ENCODE data around the gene GHRHR. TPM values are rescaled to one million over a fixed set of nuclear protein-coding genes. Genes with fewer than 3 reads are reported as not detected.
A peak's percentile ranks its signal among the peaks of the same experiment; 100 is the strongest.

Gene GHRHR
- total RNA-seq, 2 donors from 2014 or later = not detected

DNA sequence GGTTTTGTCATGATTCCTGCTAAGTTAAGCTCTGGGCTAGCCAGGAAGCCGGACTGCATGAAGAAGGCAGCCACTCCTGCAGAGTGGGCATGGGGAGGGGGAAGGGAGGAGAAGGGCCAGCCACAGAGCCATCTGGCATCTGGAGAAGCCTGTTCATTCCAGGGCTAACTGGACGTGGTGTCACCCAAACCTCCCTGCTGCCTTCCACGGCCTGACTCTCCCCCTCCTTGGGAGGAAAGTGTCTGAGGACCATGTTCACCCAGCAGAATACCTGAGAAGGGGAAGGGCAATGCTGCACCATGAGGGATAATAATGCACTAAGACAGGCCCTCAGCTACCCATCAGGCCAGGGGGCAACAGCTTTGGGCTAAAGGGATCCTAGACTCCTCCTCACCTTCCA lies 36.7 kb upstream of the GHRHR start:
- no peak for DNase-seq
- ATAC-seq = no peak
- intact Hi-C loops (cut with DNase I) = no loop called here

DNA sequence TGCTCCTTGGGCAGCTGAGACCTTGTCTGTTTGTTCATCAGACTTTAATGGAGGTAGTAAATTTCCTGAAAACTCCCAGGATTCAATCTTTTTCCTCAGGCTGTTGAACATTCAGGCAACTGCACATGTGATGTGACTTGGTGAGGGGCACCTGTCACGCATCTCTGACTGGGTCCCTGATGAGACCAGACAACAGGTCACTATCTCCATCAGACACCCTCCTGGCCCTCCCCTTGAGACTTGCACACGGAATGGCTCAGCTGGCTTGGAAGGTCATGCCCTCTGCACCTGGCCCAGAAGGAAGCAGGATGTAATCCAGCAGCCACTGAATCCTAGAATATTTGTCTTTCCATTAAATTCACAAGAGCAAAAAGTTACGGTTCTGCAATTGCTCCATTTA lies 36.2 kb upstream of the GHRHR start:
- DNase-seq = no peak
- ATAC-seq = no peak
- intact Hi-C loops (cut with DNase I) = no loop called here

GRCh38 chr7:30928254-30928872 lies 35.4 kb upstream of the GHRHR start:
- intact Hi-C loops (cut with DNase I) = no loop called here
- DNase-seq (no peak), ATAC-seq (no peak)

DNA sequence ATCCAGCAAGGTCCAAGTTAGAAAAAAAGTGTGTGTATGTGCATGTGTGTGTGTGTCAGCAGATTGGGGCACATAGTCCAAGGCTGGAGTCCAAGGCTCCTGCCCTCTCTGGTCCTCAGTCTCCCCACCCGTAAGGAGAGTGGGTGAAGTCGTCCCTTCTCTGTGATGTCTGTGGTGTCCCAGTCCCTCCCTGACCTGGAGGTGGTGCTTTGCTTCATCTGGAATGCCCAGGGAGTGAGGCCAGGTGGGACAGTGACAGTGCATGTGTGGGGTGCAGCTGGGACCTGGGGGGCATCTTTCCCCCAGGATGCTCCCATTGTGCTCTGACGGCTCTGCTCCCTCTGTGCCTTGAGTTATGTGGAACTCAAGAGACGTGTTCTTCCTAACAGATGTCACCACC lies 34.1 kb upstream of the GHRHR start:
- intact Hi-C loops (cut with DNase I) = no loop called here
- no peak for DNase-seq
- ATAC-seq = no peak

DNA sequence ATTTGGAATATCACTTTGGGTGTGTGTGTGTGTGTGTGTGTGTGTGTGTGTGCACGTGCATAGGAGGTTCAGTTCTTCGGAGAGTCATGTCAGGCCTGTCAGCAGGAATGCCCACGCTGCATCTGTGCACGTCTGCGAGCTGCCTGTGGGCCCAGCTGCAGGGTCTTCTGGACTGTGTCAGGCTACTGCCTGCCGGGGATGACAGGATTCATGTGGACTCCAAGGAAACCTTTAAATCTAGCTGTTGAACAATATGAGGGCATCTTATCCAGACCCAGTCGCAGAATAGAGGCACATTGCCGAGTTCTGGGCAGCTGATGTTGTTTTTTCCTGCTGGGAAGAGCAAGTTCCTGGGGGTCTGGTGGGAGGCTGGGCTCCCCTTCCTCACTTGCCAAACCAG lies 33.1 kb upstream of the GHRHR start:
- ATAC-seq (peak; percentile 7 to 69), DNase-seq (no peak)
- intact Hi-C loops (cut with DNase I) = no loop called here

DNA sequence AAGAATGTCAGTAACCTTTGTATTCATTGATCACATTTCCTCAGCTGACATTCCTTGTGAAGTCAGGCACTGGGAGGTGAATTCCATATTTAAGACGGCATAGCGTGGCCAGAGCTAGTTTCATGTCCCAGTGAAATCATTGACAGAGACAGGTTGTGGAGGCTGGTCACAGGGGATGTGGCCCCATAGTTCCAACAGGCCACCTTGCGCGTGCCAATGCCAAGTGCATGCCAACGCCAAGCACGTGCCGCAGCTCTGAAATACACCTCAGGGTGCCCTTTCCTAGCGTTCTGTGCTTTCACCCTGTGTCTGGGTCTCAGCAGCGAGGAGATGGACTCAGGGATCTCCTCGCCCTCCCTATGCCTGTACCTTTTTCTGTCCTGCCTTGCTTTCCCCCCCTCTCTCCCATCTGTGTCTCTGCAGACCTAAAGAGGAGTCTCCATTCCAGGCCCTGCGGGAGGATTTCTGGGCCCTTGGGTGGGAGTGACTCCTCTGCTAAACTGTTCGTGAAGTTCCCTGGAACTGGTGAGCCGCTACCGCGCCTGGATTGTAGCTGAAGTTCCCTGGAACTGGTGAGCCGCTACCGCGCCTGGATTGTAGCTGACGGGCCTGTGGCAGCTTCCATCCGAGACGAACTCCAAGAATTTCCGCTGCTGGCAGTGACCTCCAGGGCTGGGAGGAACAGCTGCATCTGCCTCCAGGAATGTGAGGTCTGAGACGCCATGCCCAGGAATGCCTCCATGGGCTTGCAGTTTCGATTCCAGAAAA lies 32.4 kb upstream of the GHRHR start:
- ATAC-seq (peak; percentile 46 to 51), DNase-seq (peak; percentile 55)
- intact Hi-C loops (cut with DNase I) = no loop called here

DNA sequence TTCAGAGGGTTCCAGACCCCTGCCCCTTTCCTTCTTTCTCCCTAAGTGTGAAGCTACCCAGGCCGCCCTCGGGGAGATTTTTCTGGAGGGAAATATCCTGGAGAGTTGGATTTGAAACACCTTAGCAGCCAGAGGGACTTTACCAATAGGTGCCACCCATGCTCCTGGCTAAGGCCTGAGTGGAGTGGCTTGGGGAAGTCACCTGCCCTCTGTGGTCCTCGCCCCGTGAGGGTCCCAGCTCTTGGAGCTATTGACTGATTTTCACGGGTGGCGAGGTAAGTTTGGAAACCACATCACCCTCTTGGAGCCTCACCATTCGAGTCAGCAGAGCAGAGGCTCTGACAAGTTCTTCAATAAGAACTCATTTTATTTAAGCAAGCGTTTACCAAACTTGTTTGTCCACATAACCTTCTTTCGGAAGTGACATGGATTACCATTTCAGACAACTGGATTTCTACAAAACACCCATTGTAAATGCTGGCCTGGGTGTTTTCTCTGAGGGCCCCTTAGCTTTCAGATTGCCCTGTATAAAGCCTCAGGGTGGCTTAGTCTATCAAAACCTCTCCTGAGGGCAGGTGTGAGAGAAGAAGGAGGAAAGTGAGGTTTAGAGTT lies 31.7 kb upstream of the GHRHR start:
- DNase-seq (no peak), ATAC-seq (no peak)
- intact Hi-C loops (cut with DNase I) = no loop called here

DNA sequence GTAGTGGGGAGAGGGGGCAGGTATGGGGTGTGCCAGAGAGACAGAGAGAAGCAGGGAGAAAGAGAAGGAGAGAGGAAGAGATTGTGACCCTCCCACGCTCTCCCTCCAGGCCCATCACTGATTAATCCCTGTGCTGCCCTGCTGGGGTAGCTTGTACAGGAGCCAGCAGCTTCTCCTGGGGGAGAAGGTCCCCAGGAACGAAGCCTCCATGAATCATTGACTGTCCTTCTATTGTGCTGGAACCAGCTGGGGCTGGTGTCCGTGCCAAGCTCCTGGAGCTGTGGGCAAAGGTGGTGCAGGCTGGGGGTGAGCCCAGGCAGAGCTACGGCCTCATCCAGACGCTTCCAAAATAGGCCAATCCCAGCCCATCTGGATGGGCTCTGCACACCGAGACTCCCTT lies 31.2 kb upstream of the GHRHR start:
- DNase-seq (no peak), ATAC-seq (no peak)
- intact Hi-C loops (cut with DNase I) = no loop called here

DNA sequence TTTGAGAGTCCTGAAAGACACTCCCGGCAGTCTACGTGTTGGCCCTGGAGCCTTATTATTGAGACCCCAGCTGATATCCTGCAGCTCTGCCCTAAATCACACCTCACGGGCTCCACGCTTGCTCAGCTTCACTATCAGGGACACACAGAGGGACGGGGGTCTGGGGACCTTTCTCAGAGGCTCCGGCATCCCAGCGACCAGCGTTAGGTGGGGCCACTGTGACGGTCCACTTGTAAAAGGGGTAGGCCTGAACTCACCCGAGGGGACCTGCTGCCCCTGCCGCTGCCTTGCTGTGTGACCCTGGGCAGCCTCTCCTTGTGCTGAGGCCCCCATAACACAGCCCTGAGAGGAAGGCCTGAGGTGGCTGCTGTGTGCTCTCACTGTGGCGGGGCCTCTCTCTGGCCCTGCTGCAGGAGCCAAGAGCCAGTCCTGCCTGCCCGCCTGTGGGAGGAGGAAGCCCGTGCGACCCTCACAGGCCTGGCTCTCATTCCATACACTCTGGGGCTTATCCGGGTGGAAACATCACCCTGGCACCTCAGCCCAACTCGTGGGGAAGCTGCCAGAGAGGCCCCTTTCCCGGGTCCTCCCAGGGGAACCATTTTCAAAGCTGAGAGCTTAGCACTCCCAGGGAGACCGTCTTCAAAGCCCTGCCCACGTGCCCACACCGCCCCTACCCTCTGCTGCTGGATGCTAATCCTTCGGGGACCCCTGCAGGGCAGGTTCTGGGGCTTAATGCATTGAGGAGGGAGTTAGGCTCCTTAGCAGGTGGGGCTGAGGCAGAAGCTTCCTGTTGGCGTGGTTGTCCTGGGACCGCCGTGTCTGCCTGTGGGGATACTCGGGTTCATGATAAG lies 30.4 kb upstream of the GHRHR start:
- ATAC-seq = no peak
- DNase-seq = no peak
- intact Hi-C loops (cut with DNase I) = no loop called here

DNA sequence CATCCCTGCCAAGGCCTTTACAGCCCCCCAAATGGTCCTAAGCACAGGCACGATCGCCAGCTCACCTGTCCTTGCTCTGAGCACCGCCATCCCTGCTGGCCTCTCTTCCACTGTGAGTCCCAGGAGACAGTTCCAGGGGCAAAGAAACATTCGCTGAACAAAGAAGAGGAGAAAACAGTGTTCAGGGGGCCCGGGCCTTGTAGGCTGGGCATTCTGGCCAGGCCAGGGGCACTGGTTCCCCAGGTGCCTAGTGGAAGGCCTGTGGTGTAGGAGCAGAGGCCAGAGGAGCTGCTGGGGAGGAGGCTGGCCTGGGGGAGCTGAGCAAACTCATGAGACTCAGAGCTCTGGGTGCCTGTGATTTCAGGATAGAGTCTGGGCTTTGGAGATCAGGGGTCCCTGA lies 29.5 kb upstream of the GHRHR start:
- no peak for DNase-seq
- no peak for ATAC-seq
- intact Hi-C loops (cut with DNase I) = no loop called here

DNA sequence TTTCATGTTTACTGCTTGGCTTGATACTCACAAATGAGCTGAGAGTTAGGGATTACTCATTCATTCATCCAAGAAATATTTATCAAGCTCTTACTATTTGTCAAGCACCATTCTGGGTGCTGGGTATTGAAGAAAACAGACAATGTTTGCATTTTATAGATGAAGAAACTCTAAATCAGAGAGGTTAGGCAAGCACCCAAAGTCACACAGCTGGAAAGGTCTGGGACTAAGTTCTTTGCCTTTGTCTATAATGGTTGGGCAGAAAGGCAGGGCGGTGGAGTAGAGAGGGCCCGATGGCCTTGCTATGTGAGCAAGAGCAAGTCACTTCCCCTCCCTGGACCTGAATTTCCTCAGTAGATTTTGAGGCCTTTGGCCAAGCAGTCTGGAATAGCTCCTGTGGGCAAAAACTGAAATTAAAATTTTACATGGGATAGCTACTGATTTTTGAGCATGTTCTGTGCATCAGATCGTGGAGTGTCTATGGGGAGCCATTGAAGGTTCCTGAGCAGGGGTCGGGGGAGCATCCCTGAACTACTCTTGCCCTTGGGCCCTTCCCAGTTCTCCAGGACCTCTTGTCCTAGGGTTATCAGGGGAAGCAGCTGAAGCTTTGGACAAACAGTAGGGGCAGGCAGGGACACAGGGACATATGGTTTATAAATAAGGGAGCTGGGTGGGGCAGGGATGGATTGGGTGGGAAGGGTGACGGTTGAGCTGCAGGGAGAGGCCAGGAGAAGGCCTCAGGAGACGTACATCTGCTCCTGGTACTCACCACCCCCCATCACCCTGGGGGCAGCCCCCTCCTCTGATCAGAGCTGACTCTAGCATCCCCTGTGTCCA lies 28.8 kb upstream of the GHRHR start:
- DNase-seq (no peak), ATAC-seq (no peak)
- intact Hi-C loops (cut with DNase I) = loop anchor here in 1 of 2 donors (5.0 kb wide), 1 partner anchor 133 kb away; no protein-coding TSS in a partner anchor

DNA sequence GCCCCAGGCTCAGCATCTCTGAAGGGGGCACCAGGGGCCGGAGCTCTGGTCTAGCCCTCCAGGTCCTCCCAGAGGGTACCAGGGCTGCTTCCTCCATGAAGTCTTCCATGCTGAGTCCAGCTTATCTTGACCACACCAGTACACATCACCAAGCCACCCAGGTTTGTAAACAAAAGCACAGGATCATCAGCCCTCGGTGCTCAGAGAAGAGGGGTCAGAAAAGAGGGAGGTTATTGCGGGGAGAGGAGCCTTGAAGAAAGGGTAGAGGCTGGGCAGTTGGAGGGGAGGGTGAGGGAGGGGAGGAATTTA lies 28.2 kb upstream of the GHRHR start:
- DNase-seq = no peak
- no peak for ATAC-seq
- intact Hi-C loops (cut with DNase I) = loop anchor here in 1 of 2 donors (5.0 kb wide), 1 partner anchor 133 kb away; no protein-coding TSS in a partner anchor

GRCh38 chr7:30936650-30937245 lies 27.0 kb upstream of the GHRHR start:
- no peak for ATAC-seq
- intact Hi-C loops (cut with DNase I) = loop anchor here in 1 of 2 donors (5.0 kb wide), 1 partner anchor 134 kb away; no protein-coding TSS in a partner anchor
- DNase-seq = no peak

DNA sequence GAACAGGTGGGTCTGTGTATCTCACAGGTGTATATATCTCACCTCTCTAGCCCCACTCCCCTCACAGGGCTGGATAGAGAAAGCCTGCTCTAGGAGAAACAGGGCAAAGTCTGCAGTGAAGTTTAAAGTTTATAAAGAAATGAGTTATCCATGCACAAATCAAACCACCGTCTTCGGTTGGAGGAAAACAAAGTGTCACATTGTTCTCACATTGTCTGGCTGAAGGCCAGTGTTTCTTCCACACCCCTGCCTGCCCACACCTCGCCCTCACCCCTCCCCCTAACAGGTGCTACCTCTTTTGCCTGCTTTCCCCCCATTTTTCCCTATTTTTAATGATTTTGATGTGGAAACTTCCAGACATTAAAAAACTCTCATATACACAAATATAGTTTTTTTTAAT lies 26.3 kb upstream of the GHRHR start:
- intact Hi-C loops (cut with DNase I) = loop anchor here in 1 of 2 donors (5.0 kb wide), 1 partner anchor 135 kb away; no protein-coding TSS in a partner anchor
- ATAC-seq (no peak), DNase-seq (no peak)

GRCh38 chr7:30938435-30939316 lies 25.1 kb upstream of the GHRHR start:
- DNase-seq = peak; percentile 83
- peak; percentile 86 to 91 for ATAC-seq
- intact Hi-C loops (cut with DNase I) = loop anchor here in 1 of 2 donors (5.0 kb wide), 1 partner anchor 136 kb away; no protein-coding TSS in a partner anchor

GRCh38 chr7:30941582-30942323 lies 22.0 kb upstream of the GHRHR start:
- ATAC-seq (no peak), DNase-seq (no peak)
- intact Hi-C loops (cut with DNase I) = no loop called here

- DNase-seq (no peak), ATAC-seq (no peak)
- intact Hi-C loops (cut with DNase I) = no loop called here
Observed at GRCh38 chr7:30950197-30950596, 13.6 kb upstream of the GHRHR start.
